Trophoblast cell (in vitro differentiated cells and primary cell): ENCODE results near the gene CDH19.
"Not testable (repeated sequence)": the region's sequence is repeated elsewhere in the genome, so short reads cannot be mapped to it uniquely, and the experiment has no call there.

Experiments
- DNase-seq, 2 donors: peaks; one replicate each; pipeline ENCODE4 v3.0.0-alpha.2; 2016
- H2AFZ ChIP-seq: 2 replicates; pipeline ENCODE4 v1.6.1; 2013; ENCODE audit warnings: low read length, moderate library complexity, mild to moderate bottlenecking; ENCODE audit not compliant: insufficient read depth, poor library complexity
- H2AK5ac ChIP-seq: 2 replicates; pipeline ENCODE4 v1.6.1; 2013; ENCODE audit warnings: mild to moderate bottlenecking, low read length
- H2BK120ac ChIP-seq: 2 replicates; pipeline ENCODE4 v1.6.1; 2013; ENCODE audit warnings: low read length, mild to moderate bottlenecking, moderate library complexity; ENCODE audit not compliant: insufficient read depth, poor library complexity
- H2BK12ac ChIP-seq: 2 replicates; pipeline ENCODE4 v1.6.1; 2013; ENCODE audit warnings: mild to moderate bottlenecking, low read length, moderate library complexity
- H2BK5ac ChIP-seq: 2 replicates; pipeline ENCODE4 v1.6.1; 2013; ENCODE audit warnings: low read length, low read depth, moderate library complexity, mild to moderate bottlenecking; ENCODE audit not compliant: poor library complexity
- H3K14ac ChIP-seq: 2 replicates; pipeline ENCODE4 v1.6.1; 2013; ENCODE audit warnings: mild to moderate bottlenecking, low read length
- H3K18ac ChIP-seq: 2 replicates; pipeline ENCODE4 v1.6.1; 2013; ENCODE audit warnings: mild to moderate bottlenecking, low read length
- H3K23ac ChIP-seq: 2 replicates; pipeline ENCODE4 v1.6.1; 2013; ENCODE audit warnings: low read length
- H3K27ac ChIP-seq: 2 replicates; pipeline ENCODE4 v1.5.1; 2013; ENCODE audit warnings: low read depth, mild to moderate bottlenecking, inconsistent platforms, low read length, moderate library complexity
- H3K27me3 ChIP-seq: 2 replicates; pipeline ENCODE4 v1.6.1; 2013; ENCODE audit warnings: inconsistent platforms, mild to moderate bottlenecking, low read length, moderate library complexity; ENCODE audit not compliant: insufficient read depth
- H3K36me3 ChIP-seq, 2 experiments: 1 replicate in 1 of 2; 2 replicates in 1 of 2; pipeline ENCODE4 v1.6.1; 2013; ENCODE audit warnings: low read length in 2 of 2, mild to moderate bottlenecking in 2 of 2, moderate library complexity in 1 of 2; ENCODE audit not compliant: insufficient read depth in 2 of 2, control insufficient read depth in 1 of 2
- H3K4ac ChIP-seq: 2 replicates; pipeline ENCODE4 v1.6.1; 2013; ENCODE audit warnings: low read depth, mild to moderate bottlenecking, low read length, moderate library complexity
- H3K4me1 ChIP-seq, 2 experiments: 1 replicate in 1 of 2; 2 replicates in 1 of 2; pipeline ENCODE4 v1.6.1; 2013; ENCODE audit warnings: low read length in 2 of 2, mild to moderate bottlenecking in 2 of 2, moderate library complexity in 1 of 2; ENCODE audit not compliant: insufficient read depth in 2 of 2, control insufficient read depth in 1 of 2
- H3K4me2 ChIP-seq: 2 replicates; pipeline ENCODE4 v1.6.1; 2013; ENCODE audit warnings: inconsistent platforms, mild to moderate bottlenecking, low read length, moderate library complexity
- H3K4me3 ChIP-seq: 2 replicates; pipeline ENCODE4 v1.5.1; 2013; ENCODE audit warnings: mild to moderate bottlenecking, low read depth, low read length, inconsistent platforms
- H3K79me1 ChIP-seq: one replicate; pipeline ENCODE4 v1.6.1; 2013; ENCODE audit warnings: low read length
- H3K79me2 ChIP-seq: 2 replicates; pipeline ENCODE4 v1.6.1; 2013; ENCODE audit warnings: low read length, mild to moderate bottlenecking; ENCODE audit not compliant: control insufficient read depth, insufficient read depth, poor library complexity
- H3K9ac ChIP-seq: 2 replicates; pipeline ENCODE4 v1.6.1; 2013; ENCODE audit warnings: mild to moderate bottlenecking, low read length
- H3K9me3 ChIP-seq: 2 replicates; pipeline ENCODE4 v1.6.1; 2013; ENCODE audit warnings: low read depth, mild to moderate bottlenecking, control low read depth, inconsistent platforms, low read length; ENCODE audit not compliant: insufficient read depth
- H4K12ac ChIP-seq: 2 replicates; pipeline ENCODE4 v1.6.1; 2013; ENCODE audit warnings: low read depth, mild to moderate bottlenecking, low read length, moderate library complexity
- H4K8ac ChIP-seq: 2 replicates; pipeline ENCODE4 v1.6.1; 2013; ENCODE audit warnings: low read depth, mild to moderate bottlenecking, low read length, moderate library complexity
- H4K91ac ChIP-seq: one replicate; pipeline ENCODE4 v1.6.1; 2013; ENCODE audit warnings: low read depth, mild to moderate bottlenecking, low read length, moderate library complexity
- WGBS: extraction: QIAGEN DNeasy Blood & Tissue Kit; methylation state at CpG from one replicate; pipeline ENCODE4 v1.1.7; 2013; ENCODE audit warnings: missing lambda C conversion rate; ENCODE audit not compliant: insufficient read length, insufficient coverage; ENCODE audit errors: extremely low coverage; 5-methylcytosine and 5-hydroxymethylcytosine counted together

Gene CDH19

GRCh38 chr18:66495844-66496243 lies 108.0 kb downstream of the CDH19 start:
- Histone ChIP-seq H4K8ac (no peak overlapping the region), H2BK5ac (no peak overlapping the region), H3K9ac (no peak overlapping the region), H4K91ac (no peak overlapping the region), H3K4me3 (no peak overlapping the region), H3K79me2 (no peaks in the 10 kb centered on the region), H3K27ac (no peak overlapping the region), H2AFZ (no peak overlapping the region), H3K23ac (no peak overlapping the region), H2AK5ac (no peak overlapping the region), H3K14ac (no peak overlapping the region), H3K4ac (no peak overlapping the region), H3K9me3 (no peaks in the 10 kb centered on the region), H4K12ac (no peak overlapping the region), H3K36me3 (no peaks in the 10 kb centered on the region), H2BK120ac (no peak overlapping the region), H3K79me1 (no peaks in the 10 kb centered on the region), H3K27me3 (no peaks in the 10 kb centered on the region), H3K4me2 (no peak overlapping the region), H2BK12ac (no peak overlapping the region), H3K18ac (no peak overlapping the region), H3K4me1 (no peaks in the 10 kb centered on the region)
- peak; percentile 25 to 64 for DNase-seq
- no CpG with 5 or more reads among the region's 3 CpGs for WGBS

- Histone ChIP-seq H3K4me1 (no peaks in the 10 kb centered on the region), H2AK5ac (no peak overlapping the region), H3K9me3 (no peaks in the 10 kb centered on the region), H2BK5ac (no peak overlapping the region), H3K79me1 (no peaks in the 10 kb centered on the region), H3K36me3 (no peaks in the 10 kb centered on the region), H2AFZ (no peak overlapping the region), H2BK12ac (no peak overlapping the region), H3K9ac (no peak overlapping the region), H4K12ac (no peak overlapping the region), H2BK120ac (no peak overlapping the region), H3K27me3 (no peaks in the 10 kb centered on the region), H3K14ac (no peak overlapping the region), H3K18ac (no peak overlapping the region), H4K8ac (no peak overlapping the region), H4K91ac (no peak overlapping the region), H3K4me2 (no peak overlapping the region), H3K79me2 (no peaks in the 10 kb centered on the region), H3K4me3 (no peak overlapping the region), H3K23ac (no peak overlapping the region), H3K4ac (no peak overlapping the region), H3K27ac (no peak overlapping the region)
- DNase-seq, result no peak
- no CpG with 5 or more reads among the region's 3 CpGs for WGBS
These were observed 130.0 kb downstream of the CDH19 start for GRCh38 chr18:66473882-66474281.

GRCh38 chr18:66466184-66466583 lies 137.7 kb downstream of the CDH19 start:
- not testable (repeated sequence) for H3K36me3 ChIP-seq, H3K9me3 ChIP-seq, H3K4ac ChIP-seq, H3K27ac ChIP-seq, H3K9ac ChIP-seq, H4K12ac ChIP-seq, H2AFZ ChIP-seq, H2BK12ac ChIP-seq, H4K91ac ChIP-seq, H3K23ac ChIP-seq, H2BK120ac ChIP-seq, H3K4me1 ChIP-seq, H3K79me1 ChIP-seq, H3K79me2 ChIP-seq, H3K18ac ChIP-seq, H4K8ac ChIP-seq, DNase-seq, H2BK5ac ChIP-seq, H2AK5ac ChIP-seq, H3K4me3 ChIP-seq, H3K27me3 ChIP-seq, H3K14ac ChIP-seq, H3K4me2 ChIP-seq
- no CpG with 5 or more reads among the region's 5 CpGs for WGBS

GRCh38 chr18:66461344-66461743 lies 142.5 kb downstream of the CDH19 start:
- no peak overlapping the region for H3K4ac ChIP-seq
- H3K79me2 ChIP-seq, result no peaks in the 10 kb centered on the region
- H3K4me1 ChIP-seq, result no peaks in the 10 kb centered on the region
- no peak overlapping the region for H3K14ac ChIP-seq
- H2BK120ac ChIP-seq, result no peak overlapping the region
- no peaks in the 10 kb centered on the region for H3K27me3 ChIP-seq
- H2BK5ac ChIP-seq, result no peak overlapping the region
- no peak overlapping the region for H4K91ac ChIP-seq
- no peak overlapping the region for H3K4me2 ChIP-seq
- H3K36me3 ChIP-seq, result no peaks in the 10 kb centered on the region
- H3K9me3 ChIP-seq, result no peaks in the 10 kb centered on the region
- no peak overlapping the region for H4K12ac ChIP-seq
- H3K79me1 ChIP-seq, result no peaks in the 10 kb centered on the region
- no peak overlapping the region for H2AK5ac ChIP-seq
- H3K27ac ChIP-seq, result no peak overlapping the region
- H2BK12ac ChIP-seq, result no peak overlapping the region
- no peak overlapping the region for H2AFZ ChIP-seq
- no peak overlapping the region for H3K18ac ChIP-seq
- no peak overlapping the region for H3K23ac ChIP-seq
- no peak for DNase-seq
- no peak overlapping the region for H3K4me3 ChIP-seq
- H4K8ac ChIP-seq, result no peak overlapping the region
- no peak overlapping the region for H3K9ac ChIP-seq
- no CpG with 5 or more reads among the region's 3 CpGs for WGBS
